ENCODE data around the gene LIPA. TPM values are rescaled to one million over a fixed set of nuclear protein-coding genes. Genes with fewer than 3 reads are reported as not detected.

Gene LIPA
- total RNA-seq, 1 donor from 2014 or later, result 27.7 TPM

- intact Hi-C loops (cut with DNase I), result no loop called here
- no peak for DNase-seq (ENCODE audit: extremely low spot score in 2 of 2)
- Histone ChIP-seq H3K4me3 (no peak overlapping the region), H3K27ac (no peak overlapping the region), H3K36me3 (no peaks in the 10 kb centered on the region), H3K27me3 (no peaks in the 10 kb centered on the region), H3K4me1 (no peaks in the 10 kb centered on the region), H3K9me3 (no peaks in the 10 kb centered on the region)
- TF ChIP-seq POLR2AphosphoS5 (IDR thresholded peaks at IDR 0.05; ENCODE audit: insufficient read depth in 1 of 2, low read depth in 1 of 2) (no peak), POLR2A (IDR thresholded peaks at IDR 0.05) (no peak), CTCF (IDR thresholded peaks at IDR 0.05) (no peak)
These were observed 65.9 kb downstream of the LIPA start for GRCh38 chr10:89185658-89186057.

DNA sequence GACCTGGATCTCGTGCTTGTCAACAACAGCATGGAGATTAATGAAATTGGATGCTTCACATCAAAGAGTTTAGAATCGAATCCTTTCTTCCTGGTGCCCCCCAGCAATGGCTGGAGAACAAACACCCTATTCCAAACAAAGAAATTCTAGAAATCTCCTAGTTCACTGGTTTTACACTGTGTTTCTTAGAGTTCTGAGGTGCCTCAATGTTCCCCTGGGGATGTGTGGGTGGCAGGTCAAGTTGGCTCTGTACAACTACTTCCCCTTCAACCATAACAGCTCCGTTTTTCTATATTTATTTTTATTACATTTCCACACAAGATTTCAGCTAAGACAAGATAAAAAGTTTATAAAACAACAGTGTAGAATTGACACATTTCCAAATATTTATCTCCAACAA, 66.9 kb downstream of the LIPA start:
- Histone ChIP-seq H3K36me3 (no peaks in the 10 kb centered on the region), H3K9me3 (no peaks in the 10 kb centered on the region), H3K27ac (no peak overlapping the region), H3K4me1 (no peaks in the 10 kb centered on the region), H3K27me3 (no peaks in the 10 kb centered on the region), H3K4me3 (no peak overlapping the region)
- DNase-seq (ENCODE audit: extremely low spot score in 2 of 2), result no peak
- TF ChIP-seq CTCF (IDR thresholded peaks at IDR 0.05), result no peak
- TF ChIP-seq POLR2AphosphoS5 (IDR thresholded peaks at IDR 0.05; ENCODE audit: insufficient read depth in 1 of 2, low read depth in 1 of 2), result no peak
- TF ChIP-seq POLR2A (IDR thresholded peaks at IDR 0.05), result no peak
- intact Hi-C loops (cut with DNase I), result no loop called here

DNA sequence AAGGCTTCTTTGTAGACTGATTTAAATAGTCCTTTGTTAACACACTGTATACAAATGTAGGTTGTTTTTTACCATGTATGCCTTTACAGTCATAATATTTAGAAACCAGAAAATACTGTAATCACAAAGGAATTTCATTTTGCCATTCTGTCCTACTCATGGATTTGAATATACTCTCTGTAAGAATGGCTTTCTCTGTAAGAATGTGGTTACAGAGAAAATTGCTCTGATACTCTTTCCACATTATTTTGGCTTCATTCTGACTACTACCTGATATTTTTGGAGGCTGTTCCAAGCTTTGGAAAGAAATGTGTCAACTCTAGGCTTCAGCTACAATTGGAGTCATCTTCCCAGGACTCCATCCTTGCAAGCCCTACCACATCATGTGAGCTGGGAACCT, 68.0 kb downstream of the LIPA start:
- H3K4me1 ChIP-seq, result no peaks in the 10 kb centered on the region
- no peak overlapping the region for H3K27ac ChIP-seq
- TF ChIP-seq POLR2AphosphoS5 (IDR thresholded peaks at IDR 0.05; ENCODE audit: insufficient read depth in 1 of 2, low read depth in 1 of 2), result no peak
- no peak for TF ChIP-seq POLR2A (IDR thresholded peaks at IDR 0.05)
- no peak for TF ChIP-seq CTCF (IDR thresholded peaks at IDR 0.05)
- H3K9me3 ChIP-seq, result no peaks in the 10 kb centered on the region
- no peaks in the 10 kb centered on the region for H3K36me3 ChIP-seq
- DNase-seq (ENCODE audit: extremely low spot score in 2 of 2), result no peak
- H3K27me3 ChIP-seq, result no peaks in the 10 kb centered on the region
- intact Hi-C loops (cut with DNase I), result no loop called here
- no peak overlapping the region for H3K4me3 ChIP-seq

GRCh38 chr10:89182894-89183293, 68.7 kb downstream of the LIPA start:
- DNase-seq (ENCODE audit: extremely low spot score in 2 of 2), result no peak
- H3K27me3 ChIP-seq, result no peaks in the 10 kb centered on the region
- no peaks in the 10 kb centered on the region for H3K36me3 ChIP-seq
- H3K27ac ChIP-seq, result no peak overlapping the region
- H3K4me1 ChIP-seq, result no peaks in the 10 kb centered on the region
- TF ChIP-seq CTCF (IDR thresholded peaks at IDR 0.05) (no peak), POLR2A (IDR thresholded peaks at IDR 0.05) (no peak), POLR2AphosphoS5 (IDR thresholded peaks at IDR 0.05; ENCODE audit: insufficient read depth in 1 of 2, low read depth in 1 of 2) (no peak)
- H3K4me3 ChIP-seq, result no peak overlapping the region
- intact Hi-C loops (cut with DNase I), result no loop called here
- no peaks in the 10 kb centered on the region for H3K9me3 ChIP-seq

GRCh38 chr10:89175816-89176215, 75.8 kb downstream of the LIPA start:
- intact Hi-C loops (cut with DNase I), result no loop called here
- H3K4me3 ChIP-seq, result no peak overlapping the region
- no peak for DNase-seq (ENCODE audit: extremely low spot score in 2 of 2)
- H3K36me3 ChIP-seq, result no peaks in the 10 kb centered on the region
- H3K27me3 ChIP-seq, result no peaks in the 10 kb centered on the region
- TF ChIP-seq POLR2AphosphoS5 (IDR thresholded peaks at IDR 0.05; ENCODE audit: insufficient read depth in 1 of 2, low read depth in 1 of 2), result no peak
- no peak for TF ChIP-seq CTCF (IDR thresholded peaks at IDR 0.05)
- TF ChIP-seq POLR2A (IDR thresholded peaks at IDR 0.05), result no peak
- no peaks in the 10 kb centered on the region for H3K4me1 ChIP-seq
- no peak overlapping the region for H3K27ac ChIP-seq
- no peaks in the 10 kb centered on the region for H3K9me3 ChIP-seq

All from vagina (tissue), 2 donors.